NCI-H1048 (cell line): ENCODE measurements around the gene ELP4.
"Not testable (repeated sequence)": the region's sequence is repeated elsewhere in the genome, so short reads cannot be mapped to it uniquely, and the experiment has no call there.

Experiments used
- DNase-seq: peaks from one replicate; lab custom pipeline; 2025; lab: John Stamatoyannopoulos, UW

Gene ELP4

GRCh38 chr11:31509429-31510345, at the start of gene ELP4, which contains the start of gene IMMP1L:
Gene ELP4, plus strand, starts transcription at chr11:31509767. Its CDS starts 18 bp downstream, at chr11:31509785.
Gene IMMP1L, minus strand, starts transcription at chr11:31509622. Its CDS starts 46,346 bp downstream, at chr11:31463276.
- DNase-seq = peak; percentile 94

- DNase-seq = no peak
Measured at GRCh38 chr11:31464436-31464835, 45.1 kb upstream of the ELP4 start.

GRCh38 chr11:31474083-31474482, 35.5 kb upstream of the ELP4 start:
- no peak for DNase-seq

GRCh38 chr11:31477528-31478222, 31.9 kb upstream of the ELP4 start:
- DNase-seq = no peak

- no peak for DNase-seq
Measured at GRCh38 chr11:31478223-31478590, 31.4 kb upstream of the ELP4 start.

GRCh38 chr11:31479066-31479465, 30.5 kb upstream of the ELP4 start:
- DNase-seq = no peak

GRCh38 chr11:31480930-31481329, 28.6 kb upstream of the ELP4 start:
- no peak for DNase-seq

GRCh38 chr11:31484497-31484896, 25.1 kb upstream of the ELP4 start:
- no peak for DNase-seq

GRCh38 chr11:31487848-31488247, 21.7 kb upstream of the ELP4 start:
- DNase-seq = no peak

GRCh38 chr11:31492320-31492913, 17.1 kb upstream of the ELP4 start:
- DNase-seq = no peak

- no peak for DNase-seq
Measured at GRCh38 chr11:31493235-31493634, 16.3 kb upstream of the ELP4 start.

- DNase-seq = not testable (repeated sequence)
Measured at GRCh38 chr11:31493762-31494161, 15.8 kb upstream of the ELP4 start.

- no peak for DNase-seq
Measured at GRCh38 chr11:31499576-31500178, 9.9 kb upstream of the ELP4 start.

- DNase-seq = no peak
Measured at GRCh38 chr11:31500560-31500959, 9.0 kb upstream of the ELP4 start.

GRCh38 chr11:31509051-31509428, 527 bp upstream of the ELP4 start:
- no peak for DNase-seq

- DNase-seq = no peak
Measured at GRCh38 chr11:31512117-31512516, 2.5 kb downstream of the ELP4 start.

- no peak for DNase-seq
Measured at GRCh38 chr11:31521497-31522150, 12.1 kb downstream of the ELP4 start.

GRCh38 chr11:31529189-31529588, 19.6 kb downstream of the ELP4 start:
- no peak for DNase-seq

GRCh38 chr11:31529701-31530100, 20.1 kb downstream of the ELP4 start:
- DNase-seq = no peak

GRCh38 chr11:31531293-31531692, 21.7 kb downstream of the ELP4 start:
- no peak for DNase-seq

GRCh38 chr11:31535479-31535878, 25.9 kb downstream of the ELP4 start:
- no peak for DNase-seq

GRCh38 chr11:31542862-31543261, 33.3 kb downstream of the ELP4 start:
- DNase-seq = no peak
